Left lung (tissue), 10 donors: Measurements from ENCODE around the gene GMEB2. TPM values are rescaled to one million over a fixed set of nuclear protein-coding genes. Genes with fewer than 3 reads are reported as not detected.

Source experiments
- ATAC-seq: fragments of 200-7000 bp; cut with Tn5 transposase; one replicate; pipeline ENCODE4 v1.9.1; 2020; ENCODE audit warnings: moderate library complexity
- DNase-seq, 4 donors: peaks; one replicate each; pipeline ENCODE4 v3.0.0-alpha.2; 2013 to 2020
- H3K27ac ChIP-seq, 2 donors: fragments of 200-600 bp; sonication (generic) in 1 of 2; one replicate each; pipeline versions ENCODE4 v1.5.0 to v1.8.0; 2020 to 2021
- H3K27me3 ChIP-seq, 2 donors: fragments of 200-600 bp; sonication (generic) in 1 of 2; one replicate each; pipeline versions ENCODE4 v1.5.0 to v1.8.0; 2020 to 2021
- H3K36me3 ChIP-seq, 2 donors: fragments of 200-600 bp; sonication (generic) in 1 of 2; one replicate each; pipeline versions ENCODE4 v1.5.0 to v1.8.0; 2020 to 2021
- H3K4me1 ChIP-seq, 2 donors: fragments of 200-600 bp; one replicate each; pipeline ENCODE4 v1.8.0; 2021
- H3K4me3 ChIP-seq, 2 donors: fragments of 200-600 bp; sonication (generic) in 1 of 2; one replicate each; pipeline versions ENCODE4 v1.5.0 to v1.8.0; 2020 to 2021; ENCODE audit warnings: mild to moderate bottlenecking in 1 of 2
- H3K9me3 ChIP-seq, 2 donors: fragments of 200-600 bp; sonication (generic) in 1 of 2; one replicate each; pipeline versions ENCODE4 v1.5.0 to v1.8.0; 2020 to 2021
- CTCF ChIP-seq, 2 donors: fragments of 200-600 bp; sonication (generic) in 1 of 2; IDR thresholded peaks; one replicate each; pipeline versions ENCODE4 v1.5.0 to v1.8.0; 2021; ENCODE audit warnings: antibody characterized with exemption in 2 of 2
- intact Hi-C, 2 donors: fragments of 100-400 bp; cut with DNase I; formaldehyde crosslinking; loops; one replicate each; pipeline versions ENCODE4 v1.11.2 to v1.14.2; 2022
- polyA plus RNA-seq, 6 donors: library from polyadenylated mRNA; unstranded; fragments of 120-200 nt; gene quantifications; one replicate each; pipeline ENCODE4 v1.2.1, GENCODE V29; 2013; ENCODE audit not compliant: insufficient read length in 6 of 6
- total RNA-seq, 2 donors: library from RNA; stranded (reverse); fragmentation: NEBNext Ultra II Directional; extraction: Animal tissue kit (Norgen Biotek cat#: 25700); gene quantifications; one replicate each; pipeline ENCODE4 v1.2.1, GENCODE V29; 2021
- donor health status: DM: no; HTN: yes; CAD: no.
- donor health status: DM: no; HTN: no; CAD: no.

The GMEB2 gene
- total and polyA plus RNA-seq, 8 donors, result 8.1 to 12.4 (median 10.2) TPM

- intact Hi-C loops, result no loop called here
- Histone ChIP-seq H3K9me3 (no peaks in the 10 kb centered on the region), H3K4me1 (no peaks in the 10 kb centered on the region), H3K27ac (no peak overlapping the region), H3K27me3 (peaks cover 0 to 28% of the 10 kb centered on the region in 2 donors), H3K36me3 (peaks cover 0 to 4% of the 10 kb centered on the region in 2 donors), H3K4me3 (no peak overlapping the region)
- ATAC-seq (no peak), DNase-seq (no peak)
- TF ChIP-seq CTCF (IDR thresholded peaks at IDR 0.05), result no peak
Observed at GRCh38 chr20:63582382-63583063, 44.4 kb downstream of the GMEB2 start.

- Histone ChIP-seq H3K27ac (no peak overlapping the region), H3K36me3 (no peaks in the 10 kb centered on the region), H3K9me3 (no peaks in the 10 kb centered on the region), H3K4me3 (no peak overlapping the region), H3K4me1 (no peaks in the 10 kb centered on the region), H3K27me3 (peaks cover 0 to 44% of the 10 kb centered on the region in 2 donors)
- TF ChIP-seq CTCF (IDR thresholded peaks at IDR 0.05), result no peak
- intact Hi-C loops, result no loop called here
- peak in 1 of 4 donors; percentile 41 for DNase-seq
- peak; percentile 63 for ATAC-seq
Observed at GRCh38 chr20:63580796-63581461, 46.0 kb downstream of the GMEB2 start.

- Histone ChIP-seq H3K27ac (no peak overlapping the region), H3K4me1 (peaks cover 0 to 12% of the 10 kb centered on the region in 2 donors), H3K9me3 (no peaks in the 10 kb centered on the region), H3K36me3 (no peaks in the 10 kb centered on the region), H3K27me3 (peaks cover 0 to 58% of the 10 kb centered on the region in 2 donors), H3K4me3 (no peak overlapping the region)
- intact Hi-C loops, result no loop called here
- no peak for DNase-seq
- TF ChIP-seq CTCF (IDR thresholded peaks at IDR 0.05), result no peak
- no peak for ATAC-seq
Observed at GRCh38 chr20:63579017-63579694, 47.7 kb downstream of the GMEB2 start.

DNA sequence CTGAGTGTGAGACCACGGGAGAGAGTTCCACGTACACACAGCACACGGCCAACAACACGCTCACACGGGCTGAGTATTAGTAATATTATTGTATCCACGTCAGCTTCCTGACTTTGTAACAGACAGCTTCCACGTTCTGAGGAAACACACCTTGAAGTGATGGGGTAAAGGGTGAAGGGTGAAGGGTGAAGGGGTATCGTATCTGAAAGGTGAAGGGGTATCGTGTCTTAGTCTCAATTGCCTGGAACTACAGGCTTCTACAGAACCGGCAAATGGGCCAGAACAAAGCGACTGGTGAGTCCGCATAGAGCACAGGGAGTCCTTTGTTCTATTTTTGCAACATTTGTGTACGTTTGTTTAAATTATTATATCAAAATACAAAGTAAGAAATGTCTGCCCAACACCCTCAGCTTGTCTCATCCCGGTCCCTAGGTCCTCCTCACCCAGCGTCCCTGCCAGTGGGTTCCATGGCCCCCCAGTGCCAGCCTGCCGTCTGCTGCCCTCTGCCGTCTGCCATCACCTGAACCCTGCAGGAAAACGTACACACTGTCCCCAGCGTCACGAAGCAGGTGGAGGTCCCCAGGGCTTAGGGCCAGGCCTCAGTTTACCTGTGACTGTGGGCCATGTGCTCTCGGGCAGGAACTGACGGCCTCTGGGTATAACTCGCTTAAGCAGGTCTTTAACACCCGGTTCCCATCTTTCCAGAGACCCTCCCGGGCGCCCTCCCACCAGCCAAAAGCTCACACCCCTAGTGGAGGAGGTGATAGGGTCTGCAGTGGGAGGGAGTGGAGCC, 48.5 kb downstream of the GMEB2 start:
- intact Hi-C loops, result no loop called here
- Histone ChIP-seq H3K27me3 (peaks cover 0 to 58% of the 10 kb centered on the region in 2 donors), H3K27ac (no peak overlapping the region), H3K4me1 (peaks cover 0 to 13% of the 10 kb centered on the region in 2 donors), H3K4me3 (no peak overlapping the region), H3K9me3 (no peaks in the 10 kb centered on the region), H3K36me3 (no peaks in the 10 kb centered on the region)
- DNase-seq, result no peak
- TF ChIP-seq CTCF (IDR thresholded peaks at IDR 0.05), result no peak
- ATAC-seq, result no peak
